ENCODE results near the gene DCAF12. TPM values are rescaled to one million over a fixed set of nuclear protein-coding genes. Genes with fewer than 3 reads are reported as not detected.

Gene DCAF12
- total RNA-seq, 1 experiment from 2014 or later = 40.2 TPM

DNA sequence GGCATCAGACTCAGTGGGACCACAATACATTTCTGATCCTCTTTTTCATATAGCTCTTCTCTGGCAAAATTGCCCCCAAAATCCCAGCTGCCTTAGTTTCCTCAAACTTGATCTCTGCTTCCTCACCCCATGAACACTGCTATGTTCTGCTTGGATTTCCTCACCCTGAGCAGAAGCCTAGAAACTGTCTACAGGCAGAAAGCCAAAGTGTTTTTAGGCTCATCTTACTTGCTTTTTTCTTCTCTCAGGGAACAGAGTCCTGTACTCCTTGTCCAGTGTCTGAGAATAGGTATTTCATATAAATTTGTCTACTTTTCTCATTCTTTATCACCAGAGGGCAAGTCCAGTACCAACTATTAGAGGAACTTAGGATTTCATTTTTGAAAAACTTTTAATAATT, 30.8 kb upstream of the DCAF12 start:
- ATAC-seq = no peak

More for the DNA sequence above, 30.8 kb upstream of the DCAF12 start:
- H3K36me3 ChIP-seq (ENCODE audit: control insufficient read depth in 1 of 2, insufficient read depth in 2 of 2, low read length in 2 of 2) = no peaks in the 10 kb centered on the region
- no peak overlapping the region for H3K4me3 ChIP-seq (replicated peaks in 1 of 2; ENCODE audit: low read depth in 1 of 2, low read length in 2 of 2)
- peaks cover 10 to 17% of the 10 kb centered on the region in 2 experiments; a peak in 3 of 4 replicates for H3K4me1 ChIP-seq (ENCODE audit: control insufficient read depth in 1 of 2, insufficient read depth in 2 of 2, low read length in 2 of 2)
- no peak for TF ChIP-seq EZH2 (IDR thresholded peaks at IDR 0.05)
- TF ChIP-seq FOSL1 (IDR thresholded peaks at IDR 0.05; ENCODE audit: low read depth) = no peak
- no peak for TF ChIP-seq CBX3 (IDR thresholded peaks at IDR 0.05; ENCODE audit: low read depth)
- TF ChIP-seq CTCF (IDR thresholded peaks at IDR 0.05 in 2 of 3, conservative IDR thresholded peaks at IDR 0.05 in 1 of 3; ENCODE audit: borderline replicate concordance in 1 of 3, insufficient read depth in 1 of 3, low read depth in 2 of 3, low read length in 2 of 3) = no peak
- TF ChIP-seq EZH2phosphoT487 (IDR thresholded peaks at IDR 0.05; ENCODE audit: borderline replicate concordance) = no peak
- no peak for TF ChIP-seq SP1 (IDR thresholded peaks at IDR 0.05; ENCODE audit: low read depth)
- TF ChIP-seq, protein P1, sequence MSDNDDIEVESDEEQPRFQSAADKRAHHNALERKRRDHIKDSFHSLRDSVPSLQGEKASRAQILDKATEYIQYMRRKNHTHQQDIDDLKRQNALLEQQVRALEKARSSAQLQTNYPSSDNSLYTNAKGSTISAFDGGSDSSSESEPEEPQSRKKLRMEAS (IDR thresholded peaks at IDR 0.05) = no peak
- no peak for TF ChIP-seq POLR2AphosphoS5 (IDR thresholded peaks at IDR 0.05; ENCODE audit: low read depth, low read length)
- no peak for TF ChIP-seq YY1 (IDR thresholded peaks at IDR 0.05; ENCODE audit: extremely low read depth, insufficient replicate concordance, low read depth, low read length)
- H3K9ac ChIP-seq (ENCODE audit: low read length) = no peak overlapping the region
- H3K9me2 ChIP-seq (ENCODE audit: insufficient read depth) = no peaks in the 10 kb centered on the region
- ChIA-PET CTCF (interaction anchor here (1.1 kb wide), 1 partner anchor 18 kb away, joined by 3 read pairs; no protein-coding TSS in a partner anchor), RAD21 (ENCODE audit: low non-redundant PET in 1 of 2, low total read pairs in 2 of 2, uncharacterized antibody in 2 of 2, unreplicated experiment in 2 of 2) (no interaction called here), POLR2A (interaction anchor here (0.6 kb wide), 1 partner anchor 11 kb away, joined by 4 read pairs; no protein-coding TSS in a partner anchor)
- intact Hi-C loops (cut with micrococcal nuclease) = no loop called here
- no peaks in the 10 kb centered on the region for H3K27me3 ChIP-seq (ENCODE audit: insufficient read depth, low read length)
- BruUV-seq (replicated peaks) = no TSS peak
- no peaks in the 10 kb centered on the region for H3K79me2 ChIP-seq (ENCODE audit: insufficient read depth, low read length)
- no peak overlapping the region for H3K27ac ChIP-seq (ENCODE audit: low read depth, low read length)
- no peak overlapping the region for H3K4me2 ChIP-seq (ENCODE audit: low read length)
- H4K20me1 ChIP-seq (ENCODE audit: insufficient read depth) = no peaks in the 10 kb centered on the region
- DNase-seq (ENCODE audit: low read depth, low spot score) = no peak
- H3K9me3 ChIP-seq (ENCODE audit: control insufficient read depth in 1 of 2, insufficient read depth in 1 of 2, low read depth in 1 of 2, low read length in 2 of 2) = no peaks in the 10 kb centered on the region
- no peak overlapping the region for H2AFZ ChIP-seq (ENCODE audit: low read depth, low read length, poor library complexity, severe bottlenecking)
